ENCODE results near the gene RAB10. TPM values are rescaled to one million over a fixed set of nuclear protein-coding genes. Genes with fewer than 3 reads are reported as not detected.

The RAB10 gene
- total and polyA plus RNA-seq, 9 of the 15 experiments (the other 6 are each of a cell fraction or from before 2014, with no cell fraction given): 25.1 to 214 (median 157) TPM

DNA sequence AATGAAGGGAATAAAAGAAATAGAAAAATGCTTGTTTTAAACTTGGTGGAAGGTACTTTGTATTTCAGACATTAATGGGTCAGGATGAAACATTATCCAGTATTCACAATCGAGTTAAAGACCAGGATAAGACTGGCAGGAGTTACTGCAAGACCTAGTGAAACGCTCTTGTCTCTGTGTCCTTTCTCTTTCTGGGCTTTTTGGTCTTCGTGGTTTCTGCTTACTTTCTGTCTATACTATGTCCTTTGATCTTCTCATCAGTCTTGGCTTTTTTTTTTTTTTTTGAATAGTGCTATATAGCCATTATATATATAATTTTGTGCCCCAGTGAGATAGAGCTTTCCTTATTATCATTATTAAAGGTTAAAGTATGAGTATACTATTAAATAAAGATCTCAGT lies 96.9 kb downstream of the RAB10 start (continued):
- TF ChIP-seq HMGN3 (IDR thresholded peaks at IDR 0.05; ENCODE audit: borderline replicate concordance, extremely low read depth, insufficient read length, low read depth, low read length): no peak
- TF ChIP-seq MCM3 (IDR thresholded peaks at IDR 0.05): no peak

DNA sequence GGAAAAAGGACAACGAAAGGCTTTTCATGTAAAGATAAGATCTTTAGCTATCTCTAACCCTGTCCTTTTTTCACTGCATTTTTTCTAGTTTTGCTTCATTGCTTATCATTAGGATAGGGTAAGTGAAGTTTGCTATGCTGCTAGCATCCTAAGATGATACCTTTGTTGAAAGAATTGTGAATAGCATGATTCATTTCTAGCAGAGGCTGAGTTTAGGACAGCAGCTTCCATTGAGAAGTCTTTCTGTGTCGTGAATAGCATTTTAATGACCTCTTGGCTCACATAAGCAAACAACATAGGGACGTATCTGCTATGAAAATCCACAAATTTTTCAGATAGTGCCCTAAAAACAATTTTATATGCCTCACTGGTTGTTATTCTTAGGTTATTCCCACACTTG lies 102.6 kb downstream of the RAB10 start:
- TF ChIP-seq ZBED1 (IDR thresholded peaks at IDR 0.05): no peak
- Histone ChIP-seq H3K36me3 (ENCODE audit: control insufficient read depth, insufficient read depth, low read length) (peaks cover 55% of the 10 kb centered on the region), H3K9me3 (replicated peaks; ENCODE audit: control insufficient read depth, insufficient read depth, low read depth, low read length) (no peaks in the 10 kb centered on the region), H3K9me1 (ENCODE audit: control insufficient read depth, insufficient read depth, low read length) (no peaks in the 10 kb centered on the region), H3K9ac (ENCODE audit: insufficient read depth in 1 of 2, low read depth in 2 of 2, low read length in 2 of 2) (no peak overlapping the region), H3K79me2 (ENCODE audit: control insufficient read depth, insufficient read depth, low read length) (0 out of 3 replicates have a peak, but pooled peaks cover 4% of the 10 kb centered on the region), H3K4me1 (replicated peaks in 1 of 2; ENCODE audit: control insufficient read depth in 2 of 2, insufficient read depth in 2 of 2, low read length in 2 of 2) (peaks cover 1 to 5% of the 10 kb centered on the region in 2 experiments; a peak in 2 of 5 replicates), H3K27ac (ENCODE audit: extremely low read depth, low read depth, low read length) (no peak overlapping the region), H4K20me1 (replicated peaks; ENCODE audit: control insufficient read depth, insufficient read depth, low read length) (no peaks in the 10 kb centered on the region), H3K4me3 (no peak overlapping the region), H3K4me2 (ENCODE audit: insufficient read depth, low read length) (no peak overlapping the region), H2AFZ (ENCODE audit: low read depth, low read length) (no peak overlapping the region), H3K27me3 (ENCODE audit: control insufficient read depth in 2 of 2, insufficient read depth in 2 of 2, low read length in 2 of 2) (no peaks in the 10 kb centered on the region)
- intact Hi-C loops (cut with micrococcal nuclease): no loop called here
- DNase-seq (ENCODE audit: extremely low read depth in 1 of 4, low spot score in 3 of 4): no peak
- CTCF ChIA-PET (ENCODE audit: low intra/inter-chr PET ratio): no interaction called here
- no peak for FAIRE-seq
- 94% methylated on average over 3 of the region's 3 CpGs for WGBS (ENCODE audit: insufficient coverage, low coverage, missing lambda C conversion rate)
- in situ Hi-C loops (cut with MboI): no loop called here
- POLR2A ChIA-PET: interaction anchor here (2.4 kb wide), 1 partner anchor 10 kb away, joined by 6 read pairs; no protein-coding TSS in a partner anchor
- no TSS peak for BruUV-seq (replicated peaks)
- ATAC-seq: no peak
